CD4-positive, alpha-beta T cell (primary cell): ENCODE data around the gene PLEKHH2. TPM values are rescaled to one million over a fixed set of nuclear protein-coding genes. Genes with fewer than 3 reads are reported as not detected.

Experiments used
- ATAC-seq: fragments of 200-7000 bp; cut with Tn5 transposase; one replicate; pipeline ENCODE4 v1.10.0; 2022; ENCODE audit warnings: mild to moderate bottlenecking; ENCODE audit not compliant: poor library complexity
- CTCF ChIA-PET: fragments of 350-600 bp; sonication (Branson Sonifier 250); formaldehyde crosslinking; loops from one replicate; lab custom pipeline; 2021; ENCODE audit warnings: antibody characterized with exemption, inconsistent platforms; lab: Charles Lee
- POLR2A ChIA-PET: fragments of 350-600 bp; sonication (Branson Sonifier 250); formaldehyde crosslinking; loops from one replicate; lab custom pipeline; 2021; ENCODE audit warnings: antibody characterized with exemption, inconsistent platforms; lab: Charles Lee
- DNase-seq, 14 experiments: peaks; one replicate each; pipeline ENCODE4 v3.0.0-alpha.2; 2013 to 2020; ENCODE audit warnings: mixed read lengths in 2 of 14
- H3K27ac ChIP-seq, 2 donors: one replicate each; pipeline versions ENCODE4 v1.5.1 to v1.7.0; 2013; ENCODE audit warnings: low read length in 2 of 2, low read depth in 1 of 2, mild to moderate bottlenecking in 1 of 2
- H3K27me3 ChIP-seq, 2 experiments: 1 replicate in 1 of 2; 2 replicates in 1 of 2; pipeline versions ENCODE4 v1.6.1 to v1.7.0; 2013; ENCODE audit warnings: low read length in 2 of 2, control low read depth in 1 of 2, mild to moderate bottlenecking in 1 of 2, moderate library complexity in 1 of 2; ENCODE audit not compliant: insufficient read depth in 2 of 2, control insufficient read depth in 1 of 2
- H3K36me3 ChIP-seq: one replicate; pipeline ENCODE4 v1.6.1; 2013; ENCODE audit warnings: low read length, control low read depth; ENCODE audit not compliant: insufficient read depth
- H3K4me1 ChIP-seq: one replicate; pipeline ENCODE4 v1.6.1; 2013; ENCODE audit warnings: low read length, control low read depth; ENCODE audit not compliant: insufficient read depth
- H3K4me3 ChIP-seq: one replicate; pipeline ENCODE4 v1.5.1; 2013; ENCODE audit warnings: mild to moderate bottlenecking, low read length, moderate library complexity
- H3K9me3 ChIP-seq, 2 experiments: 1 replicate in 1 of 2; 2 replicates in 1 of 2; pipeline versions ENCODE4 v1.6.1 to v1.7.0; 2013; ENCODE audit warnings: low read length in 2 of 2, mild to moderate bottlenecking in 2 of 2, control low read depth in 1 of 2, moderate library complexity in 1 of 2; ENCODE audit not compliant: control insufficient read depth in 1 of 2, insufficient read depth in 1 of 2
- H3K27ac Mint-ChIP-seq: one replicate; pipeline ENCODE4 v1.8.0; 2020; ENCODE audit warnings: mixed read lengths
- H3K27me3 Mint-ChIP-seq: one replicate; pipeline ENCODE4 v1.8.0; 2021; ENCODE audit warnings: mixed read lengths
- H3K36me3 Mint-ChIP-seq: one replicate; pipeline ENCODE4 v1.8.0; 2021; ENCODE audit warnings: low read depth, mixed read lengths
- H3K4me1 Mint-ChIP-seq: one replicate; pipeline ENCODE4 v1.8.0; 2021; ENCODE audit warnings: low read depth, mixed read lengths
- H3K4me3 Mint-ChIP-seq: one replicate; pipeline ENCODE4 v1.8.0; 2020; ENCODE audit warnings: mild to moderate bottlenecking, mixed read lengths
- H3K9me3 Mint-ChIP-seq: one replicate; pipeline ENCODE4 v1.8.0; 2020; ENCODE audit warnings: mixed read lengths
- intact Hi-C, 2 experiments: fragments of 100-400 bp; cut with DNase I in 1 of 2; cut with micrococcal nuclease in 1 of 2; formaldehyde crosslinking; loops; one replicate each; pipeline versions ENCODE4 v1.15.1 to v1.9.0; 2023 to 2025; cut with DNase I, micrococcal nuclease
- total RNA-seq, 174 experiments: library from RNA in 2 of 174; stranded (reverse) in 2 of 174; gene quantifications; one replicate each; pipeline ENCODE4 v1.2.3 and lab custom pipeline; 2021 to 2026
- TF ChIP-seq, protein P1 (sequence below): fragments of 200-600 bp; IDR thresholded peaks from one replicate; pipeline ENCODE4 v1.8.0; 2022; ENCODE audit warnings: antibody characterized with exemption, mild to moderate bottlenecking

Gene PLEKHH2
- total RNA-seq, 2 experiments from 2014 or later, result 1.6 to 2.7 TPM

DNA sequence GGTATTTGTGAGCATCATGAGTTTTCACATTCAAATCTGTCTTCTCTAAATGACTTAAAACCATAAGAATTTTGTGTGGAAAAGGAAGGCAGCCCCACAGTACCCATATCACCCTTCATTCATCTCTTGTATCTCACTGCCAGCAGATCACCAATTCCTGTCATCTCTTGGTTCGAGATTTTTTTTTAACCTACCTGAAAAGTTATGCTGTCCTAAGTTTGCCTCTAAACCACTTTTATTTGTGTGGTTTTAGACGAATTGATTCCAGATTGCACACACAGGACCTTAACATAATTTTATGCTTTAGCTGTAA, 169.6 kb downstream of the PLEKHH2 start:
- DNase-seq (no peak), ATAC-seq (no peak)
- Mint-ChIP-seq H3K27ac (no peak overlapping the region), H3K4me1 (no peaks in the 10 kb centered on the region), H3K36me3 (peaks cover 17% of the 10 kb centered on the region), H3K4me3 (no peak overlapping the region), H3K27me3 (no peaks in the 10 kb centered on the region), H3K9me3 (no peaks in the 10 kb centered on the region)
- POLR2A ChIA-PET, result no interaction called here
- Histone ChIP-seq H3K36me3 (no peaks in the 10 kb centered on the region), H3K4me3 (no peak overlapping the region), H3K4me1 (no peaks in the 10 kb centered on the region), H3K27ac (no peak overlapping the region), H3K9me3 (no peaks in the 10 kb centered on the region), H3K27me3 (no peaks in the 10 kb centered on the region)
- CTCF ChIA-PET, result no interaction called here
- TF ChIP-seq, protein P1, sequence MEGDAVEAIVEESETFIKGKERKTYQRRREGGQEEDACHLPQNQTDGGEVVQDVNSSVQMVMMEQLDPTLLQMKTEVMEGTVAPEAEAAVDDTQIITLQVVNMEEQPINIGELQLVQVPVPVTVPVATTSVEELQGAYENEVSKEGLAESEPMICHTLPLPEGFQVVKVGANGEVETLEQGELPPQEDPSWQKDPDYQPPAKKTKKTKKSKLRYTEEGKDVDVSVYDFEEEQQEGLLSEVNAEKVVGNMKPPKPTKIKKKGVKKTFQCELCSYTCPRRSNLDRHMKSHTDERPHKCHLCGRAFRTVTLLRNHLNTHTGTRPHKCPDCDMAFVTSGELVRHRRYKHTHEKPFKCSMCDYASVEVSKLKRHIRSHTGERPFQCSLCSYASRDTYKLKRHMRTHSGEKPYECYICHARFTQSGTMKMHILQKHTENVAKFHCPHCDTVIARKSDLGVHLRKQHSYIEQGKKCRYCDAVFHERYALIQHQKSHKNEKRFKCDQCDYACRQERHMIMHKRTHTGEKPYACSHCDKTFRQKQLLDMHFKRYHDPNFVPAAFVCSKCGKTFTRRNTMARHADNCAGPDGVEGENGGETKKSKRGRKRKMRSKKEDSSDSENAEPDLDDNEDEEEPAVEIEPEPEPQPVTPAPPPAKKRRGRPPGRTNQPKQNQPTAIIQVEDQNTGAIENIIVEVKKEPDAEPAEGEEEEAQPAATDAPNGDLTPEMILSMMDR, result no peak
- intact Hi-C loops, result no loop called here

DNA sequence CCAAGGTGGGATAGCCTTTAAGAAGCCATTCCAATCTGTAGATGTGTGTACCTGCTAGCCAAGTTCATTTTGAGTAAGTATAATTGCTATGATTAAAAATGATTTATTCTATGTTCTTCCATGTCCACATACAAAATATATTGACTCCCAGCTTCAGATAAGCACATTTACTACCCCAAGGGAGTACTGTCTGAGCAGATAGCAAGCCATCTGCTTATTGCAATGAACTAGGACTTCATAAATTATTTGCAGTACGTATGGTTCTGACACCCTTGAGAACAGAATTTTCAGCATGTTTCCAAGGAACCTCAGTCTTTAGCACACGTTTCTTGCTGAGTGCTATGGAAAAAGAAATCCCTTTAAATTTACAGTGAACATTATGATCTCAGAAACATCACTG, 173.4 kb downstream of the PLEKHH2 start:
- POLR2A ChIA-PET, result no interaction called here
- no peak for DNase-seq
- H3K27me3 Mint-ChIP-seq, result no peaks in the 10 kb centered on the region

DNA sequence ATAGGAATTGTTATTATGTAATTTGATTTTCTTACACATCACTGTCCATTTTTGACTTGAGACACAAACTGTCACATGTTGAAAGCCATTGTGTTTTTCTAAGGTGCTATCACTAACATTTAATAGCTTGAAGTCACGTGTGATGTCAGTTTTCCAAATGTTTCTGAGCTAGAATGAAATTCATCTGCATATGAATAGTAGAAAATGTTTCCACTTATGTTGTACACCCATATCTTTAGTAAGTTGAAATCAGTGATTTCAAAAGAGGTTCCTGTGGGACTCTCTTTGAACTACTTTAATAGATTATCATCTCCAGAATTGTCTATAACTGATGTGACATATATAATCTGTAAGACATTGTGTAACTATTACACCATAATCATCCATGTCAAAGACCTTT, 173.8 kb downstream of the PLEKHH2 start:
- Mint-ChIP-seq H3K9me3 (no peaks in the 10 kb centered on the region), H3K4me1 (no peaks in the 10 kb centered on the region), H3K4me3 (no peak overlapping the region), H3K27ac (no peak overlapping the region), H3K27me3 (no peaks in the 10 kb centered on the region), H3K36me3 (peaks cover 9% of the 10 kb centered on the region)
- ChIA-PET POLR2A (no interaction called here), CTCF (no interaction called here)
- Histone ChIP-seq H3K27ac (no peak overlapping the region), H3K4me1 (no peaks in the 10 kb centered on the region), H3K36me3 (no peaks in the 10 kb centered on the region), H3K9me3 (no peaks in the 10 kb centered on the region), H3K27me3 (no peaks in the 10 kb centered on the region), H3K4me3 (no peak overlapping the region)
- DNase-seq (no peak), ATAC-seq (no peak)
- intact Hi-C loops, result no loop called here
- TF ChIP-seq, protein P1, result no peak

More for the DNA sequence above, 173.4 kb downstream of the PLEKHH2 start:
- CTCF ChIA-PET, result no interaction called here
- H3K9me3 Mint-ChIP-seq, result no peaks in the 10 kb centered on the region
- Histone ChIP-seq H3K36me3 (no peaks in the 10 kb centered on the region), H3K27ac (no peak overlapping the region), H3K9me3 (no peaks in the 10 kb centered on the region), H3K27me3 (no peaks in the 10 kb centered on the region), H3K4me3 (no peak overlapping the region), H3K4me1 (no peaks in the 10 kb centered on the region)
- no peak for ATAC-seq
- H3K27ac Mint-ChIP-seq, result no peak overlapping the region
- intact Hi-C loops, result no loop called here
- no peaks in the 10 kb centered on the region for H3K4me1 Mint-ChIP-seq
- TF ChIP-seq, protein P1, result no peak
- no peak overlapping the region for H3K4me3 Mint-ChIP-seq
- H3K36me3 Mint-ChIP-seq, result peaks cover 10% of the 10 kb centered on the region
